NCI-H187 (cell line): ENCODE measurements around the gene FRMD1.

ENCODE experiments used
- DNase-seq, 2 experiments: peaks; one replicate each; lab custom pipeline; 2025; lab: John Stamatoyannopoulos, UW

The FRMD1 gene

DNA sequence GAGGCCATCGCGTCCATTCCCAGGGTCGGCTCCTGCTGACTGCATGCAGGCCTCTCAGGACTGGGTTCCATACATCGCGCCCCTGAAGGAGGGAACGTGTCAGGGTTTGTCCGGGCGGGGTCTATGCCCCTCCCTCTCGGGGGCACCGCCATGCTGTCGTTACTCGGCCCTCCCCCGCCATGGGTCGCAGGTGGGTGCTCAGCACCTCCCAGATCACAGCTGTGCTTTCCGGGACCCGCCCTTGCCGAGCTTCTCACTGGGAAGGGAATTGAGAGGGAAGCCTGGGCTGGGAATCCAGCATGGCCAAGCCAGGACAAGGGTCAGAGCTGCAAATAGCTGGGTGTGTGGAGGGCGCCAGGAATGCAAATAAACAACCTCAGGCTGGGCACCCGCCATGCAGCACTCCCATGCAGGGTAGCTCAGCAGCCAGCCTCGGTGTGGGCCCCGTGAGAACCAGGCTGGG is at the start of gene FRMD1:
Gene FRMD1, minus strand, starts transcription at position 270 of the 463 bp plus-strand sequence. Its CDS starts 118 bp downstream, at position 152.
- no peak for DNase-seq

DNA sequence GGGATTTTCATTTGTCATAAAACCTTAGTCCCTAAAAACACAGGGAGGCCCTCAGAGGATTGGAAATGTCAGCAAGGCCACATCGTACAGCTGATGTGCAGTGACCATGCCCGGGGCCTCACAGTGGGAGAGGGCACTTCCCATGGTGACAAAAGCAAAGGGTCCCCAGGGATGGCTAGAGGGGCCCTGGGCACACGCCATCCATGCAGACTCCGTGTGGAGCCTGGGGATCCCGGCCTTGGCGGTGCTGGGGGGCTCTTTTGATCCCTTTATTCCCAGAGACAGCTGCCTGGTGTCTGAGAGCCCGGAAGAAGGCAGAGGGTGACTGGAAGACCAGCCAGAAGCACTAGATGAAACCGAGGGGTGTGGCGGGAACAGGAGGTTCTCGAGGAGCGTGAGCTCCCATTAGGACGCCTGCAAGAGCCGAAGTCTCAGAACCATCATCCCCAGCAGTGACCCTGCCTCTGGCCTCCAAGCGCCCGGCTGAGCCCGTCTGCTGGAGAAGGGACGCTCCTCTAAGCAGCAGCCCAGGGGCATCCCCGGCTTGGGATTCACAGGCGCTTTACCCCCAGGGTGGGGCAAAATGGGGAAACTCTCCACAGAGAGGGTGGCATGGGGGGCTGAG is 49.1 kb upstream of the FRMD1 start:
- no peak for DNase-seq

DNA sequence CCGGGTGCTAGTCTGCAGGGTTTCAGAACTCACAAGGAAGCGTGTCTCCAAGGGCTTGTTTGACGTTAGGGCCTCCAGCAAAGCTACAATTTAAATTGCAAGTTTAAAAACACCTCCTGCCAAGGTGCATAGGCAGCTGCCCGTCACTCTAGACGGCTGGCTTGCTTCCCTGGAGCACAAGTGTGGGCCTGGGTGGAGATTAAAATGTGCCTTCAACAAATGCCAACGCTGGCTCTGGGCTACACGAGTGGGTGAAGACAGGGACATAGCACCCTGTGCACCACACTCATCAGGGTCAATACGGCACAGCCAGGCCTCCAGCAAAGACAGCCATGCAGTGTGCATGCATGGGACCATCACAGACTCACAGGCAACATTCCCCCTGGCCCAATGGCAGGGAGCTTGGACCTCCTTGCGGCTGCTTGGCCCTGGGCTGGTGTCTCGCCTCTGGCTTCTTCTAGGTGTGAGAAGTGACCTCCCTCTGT is 48.4 kb upstream of the FRMD1 start:
- DNase-seq = no peak

DNA sequence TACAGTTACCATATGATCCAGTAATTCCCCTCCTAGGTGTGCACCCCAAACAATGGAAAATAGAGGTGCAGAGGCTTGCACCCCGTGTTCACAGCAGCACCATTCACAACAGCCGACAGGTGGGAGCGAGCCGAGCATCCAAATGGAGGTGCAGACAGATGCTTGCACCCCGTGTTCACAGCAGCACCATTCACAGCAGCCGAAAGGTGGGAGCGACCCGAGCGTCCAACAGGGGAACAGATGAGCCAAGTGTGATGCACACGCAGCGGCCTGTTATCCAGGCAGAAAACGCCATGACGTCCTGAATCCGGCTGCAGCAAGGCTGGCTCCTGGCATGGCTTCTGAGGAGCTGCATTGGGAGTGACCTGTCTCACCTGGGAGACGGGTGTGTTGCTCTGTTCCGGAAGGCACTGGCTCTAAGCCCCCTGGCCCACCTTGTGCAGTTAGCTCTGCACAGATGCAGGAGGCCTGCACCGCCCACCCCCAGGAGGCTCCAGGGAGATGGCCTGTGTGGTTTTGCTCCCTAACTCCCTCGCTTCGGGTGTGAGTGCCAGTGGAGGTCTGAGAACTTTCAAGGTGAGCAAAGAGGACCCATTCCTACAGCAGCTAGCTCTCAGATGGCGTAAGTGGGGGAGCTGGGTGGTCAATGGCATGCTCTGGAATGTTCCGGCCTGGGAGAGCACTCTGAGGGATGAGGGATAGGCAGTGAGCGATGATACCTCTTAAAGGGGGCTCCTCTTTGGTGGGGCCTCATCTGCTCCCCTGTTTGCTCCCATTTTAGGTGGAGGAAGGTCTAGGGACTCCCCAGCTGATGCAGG is 47.8 kb upstream of the FRMD1 start:
- no peak for DNase-seq

DNA sequence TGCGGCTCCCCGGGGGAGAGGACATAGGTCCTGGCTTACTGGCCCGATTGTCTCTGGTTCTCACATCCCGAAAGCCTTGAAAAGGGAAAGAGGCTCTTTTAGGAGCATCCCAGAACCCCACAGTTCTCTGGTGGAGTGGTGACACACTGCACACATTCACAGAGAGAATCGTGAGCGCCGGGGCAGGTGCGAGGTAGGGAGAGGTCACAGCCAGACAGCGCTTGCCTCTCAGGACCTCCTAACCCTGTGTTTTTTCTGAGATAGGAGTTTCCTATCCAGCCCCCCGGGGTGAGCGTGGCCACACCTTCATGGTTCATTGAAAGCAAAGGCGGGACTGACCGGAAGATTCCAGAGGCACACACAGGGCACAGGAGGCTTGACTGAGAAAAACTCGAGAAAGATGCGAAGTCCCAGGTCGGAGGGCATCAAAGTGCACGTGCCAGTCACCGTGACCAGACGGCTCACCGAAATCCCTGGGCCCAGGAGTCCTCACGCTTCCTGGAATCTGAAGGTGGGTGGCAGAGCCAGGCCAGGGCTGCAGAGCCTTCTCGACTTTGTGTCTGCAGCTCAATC is 46.5 kb upstream of the FRMD1 start:
- DNase-seq = no peak

DNA sequence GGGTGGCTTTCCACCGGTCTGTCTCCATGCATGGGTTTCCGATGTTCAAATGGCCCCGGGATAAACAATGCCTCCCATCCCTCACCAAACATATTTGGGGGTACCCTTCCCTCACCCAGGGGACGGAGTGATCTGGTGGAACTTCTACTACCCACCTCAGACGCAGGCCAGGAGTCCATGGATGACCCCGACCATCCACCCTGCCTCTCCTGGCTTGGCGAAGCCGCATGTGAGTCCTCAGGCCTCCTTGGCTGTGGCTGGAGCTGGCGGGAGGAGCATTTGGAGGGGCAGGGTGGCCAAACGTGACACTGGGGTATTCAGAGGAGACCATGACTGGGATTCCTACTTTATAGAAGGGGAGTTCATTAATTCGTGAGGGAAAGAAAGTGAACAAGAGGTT is 45.9 kb upstream of the FRMD1 start:
- DNase-seq = no peak

DNA sequence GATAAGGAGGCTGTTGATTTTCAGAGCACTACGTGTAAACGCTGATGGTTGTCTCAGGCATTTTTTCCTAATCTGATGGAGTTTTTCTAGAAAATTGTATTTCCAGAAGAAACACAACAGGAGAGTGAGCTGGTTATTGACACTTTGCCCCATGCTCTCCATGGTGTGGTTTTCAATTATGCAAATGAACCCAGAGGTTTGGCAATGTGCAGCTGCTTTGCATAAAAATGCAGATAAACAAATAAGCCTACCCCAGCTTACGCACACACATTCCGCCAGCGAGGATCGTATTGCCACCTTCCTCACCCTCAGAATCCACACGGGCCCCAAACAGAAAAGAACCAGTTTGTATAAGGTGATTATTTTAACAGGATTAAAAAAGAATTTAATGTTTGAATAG is 45.1 kb upstream of the FRMD1 start:
- DNase-seq = no peak

DNA sequence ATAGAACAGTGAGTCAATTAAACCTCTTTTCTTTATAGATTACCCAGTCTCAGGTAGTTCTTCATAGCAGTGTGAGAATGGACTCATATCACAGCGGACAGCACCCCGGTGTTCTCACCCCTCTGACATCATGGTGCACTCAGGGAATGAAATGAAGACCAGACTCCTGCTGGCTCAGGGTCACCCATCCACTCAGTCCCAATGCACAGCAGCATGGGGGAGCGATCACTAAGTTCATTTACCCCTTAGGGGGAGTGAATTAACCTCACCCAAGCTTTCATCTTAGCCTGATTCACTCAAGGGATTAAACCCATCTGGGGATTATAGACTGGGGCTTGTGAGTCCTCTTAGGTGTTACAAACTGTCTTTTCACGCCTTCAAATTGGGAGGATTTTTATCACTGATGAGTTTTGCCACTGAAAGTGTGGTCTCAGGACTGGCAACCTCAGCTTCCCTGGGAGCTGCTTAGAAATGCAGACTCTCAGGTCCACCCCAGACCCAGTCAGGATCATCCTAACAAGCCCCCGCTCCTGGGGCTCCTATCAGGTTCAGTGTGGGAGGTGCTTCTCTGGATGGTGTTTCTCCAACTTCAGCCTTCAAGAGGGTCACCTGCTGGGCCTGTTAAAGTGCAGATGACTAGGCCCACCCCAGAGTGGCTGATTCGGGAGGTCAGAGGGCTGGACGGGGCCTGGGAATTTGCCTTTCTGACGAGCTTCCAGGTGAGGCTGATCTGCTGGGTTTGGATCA is 44.3 kb upstream of the FRMD1 start:
- DNase-seq = no peak

DNA sequence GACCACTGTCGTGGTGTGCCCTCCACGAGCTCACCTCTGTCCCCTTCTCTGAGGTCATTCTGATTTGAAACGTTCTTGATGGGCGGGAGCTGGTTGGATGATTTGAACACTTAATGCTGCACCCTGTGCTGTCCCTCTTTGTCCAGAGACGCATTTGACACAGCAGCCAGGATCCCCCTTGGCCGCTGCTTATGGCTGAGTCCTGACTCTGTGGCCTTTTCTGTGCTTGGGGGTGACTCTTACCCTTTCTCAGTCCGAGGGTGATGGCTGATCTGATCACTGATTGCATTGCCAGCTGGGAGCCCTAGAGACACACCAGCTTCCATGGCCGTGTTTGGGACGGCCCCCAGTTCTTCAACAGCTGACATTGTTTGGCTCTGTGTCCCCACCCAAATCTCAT is 43.5 kb upstream of the FRMD1 start:
- no peak for DNase-seq

DNA sequence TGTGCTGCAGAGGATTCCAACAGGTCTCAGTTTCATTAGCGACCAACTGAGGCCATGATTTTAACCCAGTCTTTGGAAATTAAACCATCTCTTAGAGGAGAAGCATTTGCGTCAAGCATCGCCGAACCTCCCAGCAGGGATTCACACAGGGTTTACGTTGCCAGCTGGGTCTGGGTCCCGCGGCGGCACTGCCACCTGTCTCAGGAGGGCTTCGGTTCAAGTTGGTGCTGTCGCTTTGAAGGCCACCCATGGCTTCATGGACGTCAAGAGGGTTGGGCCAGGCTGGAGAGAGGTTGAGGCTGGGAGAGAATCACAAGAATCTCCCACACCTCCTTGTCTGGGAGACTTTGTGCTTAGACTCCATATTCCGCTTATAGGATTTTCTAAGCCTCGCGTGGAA is 43.0 kb upstream of the FRMD1 start:
- no peak for DNase-seq

DNA sequence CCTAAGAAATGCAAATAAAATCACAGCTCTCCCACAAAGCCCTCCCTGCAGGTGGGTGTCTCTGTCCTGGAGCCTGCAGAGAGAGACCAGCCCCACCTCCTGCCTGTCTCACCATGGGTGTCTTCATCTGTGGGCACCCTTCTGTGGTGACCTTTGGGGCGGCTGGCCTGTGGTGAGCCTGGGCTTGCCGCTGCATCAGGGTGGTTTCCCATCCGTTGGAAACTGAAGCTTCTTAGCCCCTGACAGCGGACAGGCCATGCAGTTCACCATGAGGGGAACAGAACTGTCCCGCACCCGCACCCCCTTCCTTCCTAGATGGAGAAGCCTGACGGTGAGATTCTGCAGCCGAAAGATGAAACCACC is 42.3 kb upstream of the FRMD1 start:
- DNase-seq = no peak

DNA sequence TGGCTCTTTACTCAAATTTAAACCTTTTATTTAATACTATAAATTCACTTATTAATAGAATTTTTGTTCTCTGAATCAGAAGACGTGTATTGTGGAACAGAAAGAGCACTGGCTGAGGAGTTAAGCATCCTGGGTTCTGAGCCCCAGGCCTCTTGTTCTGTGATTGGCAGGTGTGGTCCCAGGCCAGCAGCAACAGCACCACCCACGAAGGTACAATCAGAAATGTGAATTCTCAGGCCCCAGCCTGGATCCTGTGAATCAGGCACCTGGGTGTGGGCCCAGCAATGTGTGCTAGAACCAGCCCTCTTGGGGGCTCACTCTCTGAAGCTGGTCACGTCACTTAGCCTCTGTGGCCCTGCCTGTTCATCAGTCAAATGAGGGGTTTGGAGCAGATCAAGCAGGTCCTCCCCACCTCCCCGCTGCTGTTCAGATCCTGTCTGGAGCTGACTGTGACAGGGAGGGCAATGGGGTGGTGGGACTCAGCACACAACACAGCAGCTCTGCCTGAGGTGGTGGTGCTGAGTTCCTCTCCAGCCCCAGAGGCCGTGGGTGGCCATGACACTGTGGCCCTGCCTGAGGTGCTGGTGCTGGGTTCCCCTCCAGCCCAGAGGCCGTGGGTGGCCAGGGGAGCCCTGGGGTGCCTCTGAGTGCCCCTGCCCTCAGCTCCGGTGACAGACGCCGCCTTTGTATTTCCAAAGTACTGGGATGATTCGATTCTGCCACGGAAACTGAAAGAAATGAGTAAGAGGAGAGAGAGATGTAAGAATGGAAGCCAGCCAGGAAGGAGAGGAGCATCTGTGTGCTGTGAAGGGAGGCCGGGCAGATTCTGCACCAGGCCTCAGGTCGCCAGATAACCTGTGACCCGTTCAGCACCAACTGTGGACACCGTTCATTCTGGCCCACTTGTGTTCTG is 41.6 kb upstream of the FRMD1 start:
- no peak for DNase-seq

DNA sequence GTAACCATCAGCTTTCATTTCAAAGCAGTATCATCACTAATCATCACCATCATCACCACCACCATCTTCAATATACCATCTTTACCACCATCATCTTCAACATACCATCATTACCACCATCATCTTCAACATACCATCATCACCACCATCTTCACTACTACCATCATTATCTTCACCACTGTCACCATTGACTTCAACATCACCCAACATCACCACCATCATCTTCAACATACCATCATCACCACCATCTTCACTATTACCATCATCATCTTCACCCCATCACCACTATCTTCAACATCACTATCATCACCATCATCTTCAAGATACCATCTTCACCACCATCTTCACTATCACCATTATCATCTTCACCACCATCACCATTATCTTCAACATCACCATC is 40.5 kb upstream of the FRMD1 start:
- no peak for DNase-seq

DNA sequence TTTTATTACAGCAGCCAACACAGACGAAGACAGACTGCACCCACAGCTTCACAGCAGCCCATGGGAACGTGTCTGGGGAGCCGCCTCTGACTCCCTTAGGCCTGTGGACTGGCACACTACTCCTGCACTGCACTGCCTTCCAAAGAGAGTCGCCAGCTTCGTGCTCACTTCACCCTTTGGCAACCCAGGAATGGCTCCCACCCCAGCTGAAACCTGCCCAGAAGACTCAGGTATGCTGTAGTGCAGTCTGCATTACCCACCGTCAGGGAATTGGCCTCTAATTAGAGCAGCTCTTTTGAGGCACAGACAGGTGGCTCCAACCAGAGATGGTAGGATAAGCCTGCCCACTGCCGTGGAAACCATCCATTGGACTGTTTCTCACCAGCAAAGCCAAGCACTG is 39.9 kb upstream of the FRMD1 start:
- DNase-seq = no peak

DNA sequence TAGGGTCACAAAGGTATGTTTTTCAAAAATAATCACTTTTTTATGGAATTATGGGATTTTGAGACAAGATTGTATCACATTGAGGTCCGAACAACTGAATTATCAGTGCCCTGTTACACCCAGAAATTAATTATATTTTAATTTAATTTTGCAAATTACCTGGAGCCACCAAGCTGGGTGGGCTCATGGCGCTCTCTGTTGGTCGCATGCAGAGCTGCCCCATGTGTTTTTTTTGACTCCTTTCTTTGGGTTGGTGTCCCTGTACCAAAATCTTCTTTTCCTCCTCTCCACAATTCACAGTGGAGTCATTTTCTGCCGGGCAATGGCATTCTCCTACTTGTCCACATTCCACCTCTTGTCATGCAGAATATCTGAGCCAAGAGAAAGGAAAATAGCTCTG is 38.9 kb upstream of the FRMD1 start:
- DNase-seq = no peak

DNA sequence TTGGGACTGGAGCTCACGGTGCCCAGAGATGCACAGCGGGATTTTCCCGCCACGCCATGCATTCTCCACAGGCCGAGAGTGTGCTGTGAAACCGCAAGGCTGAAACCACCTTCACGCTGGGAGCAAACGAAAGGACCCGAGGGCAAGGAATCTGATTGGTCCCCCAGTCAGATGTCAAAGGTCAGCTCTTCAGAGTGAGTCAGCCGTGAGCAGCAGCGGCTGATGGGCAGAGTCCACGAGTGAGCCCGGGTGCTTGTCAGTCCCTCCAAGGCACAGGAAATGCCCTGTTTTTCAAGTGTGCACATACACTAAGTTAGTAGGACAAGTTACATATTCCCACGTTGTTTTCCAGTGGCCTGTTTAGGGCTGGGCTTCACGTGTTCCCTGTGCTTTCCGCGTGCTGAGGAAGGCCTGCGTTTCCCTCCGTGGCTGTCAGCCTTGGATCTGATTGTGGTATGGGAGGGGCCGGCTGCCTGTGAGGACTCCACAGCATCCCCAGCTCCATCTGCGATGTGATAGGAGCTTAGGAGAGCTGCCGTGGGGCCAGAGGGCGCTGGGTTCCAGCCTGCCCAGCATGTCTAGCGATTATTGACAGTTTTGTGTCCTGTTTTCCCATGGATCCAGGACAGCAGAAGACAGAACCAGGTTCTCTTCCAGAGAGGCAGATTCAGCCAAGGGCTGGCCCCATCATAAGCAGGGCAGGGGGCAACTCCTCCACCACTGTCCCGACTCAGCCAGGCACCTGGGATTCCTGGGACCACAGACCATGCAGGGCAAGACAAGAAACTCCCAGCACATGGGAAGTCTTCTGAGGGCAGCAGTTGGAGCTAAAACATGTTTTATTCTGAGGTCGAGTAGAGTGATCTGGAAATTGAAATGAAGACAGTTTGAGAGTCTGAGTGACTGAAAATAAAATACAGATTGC is 38.2 kb upstream of the FRMD1 start:
- DNase-seq = no peak

DNA sequence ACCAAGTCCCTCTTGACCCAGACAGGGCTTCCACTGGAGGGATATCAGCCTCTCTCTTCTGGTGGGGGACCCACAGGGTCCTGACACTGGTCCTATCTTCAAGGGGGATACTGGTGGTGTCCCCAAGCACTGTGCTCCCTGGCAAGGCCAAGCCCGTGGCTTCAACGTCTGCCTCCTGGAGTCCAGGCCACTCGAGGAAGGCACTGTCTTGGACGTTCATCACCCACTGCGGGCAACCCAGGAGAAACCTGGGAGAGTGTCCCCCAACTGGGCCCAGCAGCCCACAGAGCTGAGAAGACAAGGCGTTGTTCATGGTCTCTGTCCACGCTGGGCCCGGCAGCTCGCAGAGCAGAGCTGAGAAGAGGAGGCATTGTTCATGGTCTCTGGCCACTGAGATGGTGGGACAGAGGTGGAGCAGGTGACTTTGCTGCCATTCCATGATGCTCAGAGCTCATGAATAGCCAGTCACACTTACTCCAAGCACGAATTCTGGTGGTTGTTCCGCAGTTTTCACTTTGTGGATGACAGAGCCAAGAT is 37.5 kb upstream of the FRMD1 start:
- no peak for DNase-seq

DNA sequence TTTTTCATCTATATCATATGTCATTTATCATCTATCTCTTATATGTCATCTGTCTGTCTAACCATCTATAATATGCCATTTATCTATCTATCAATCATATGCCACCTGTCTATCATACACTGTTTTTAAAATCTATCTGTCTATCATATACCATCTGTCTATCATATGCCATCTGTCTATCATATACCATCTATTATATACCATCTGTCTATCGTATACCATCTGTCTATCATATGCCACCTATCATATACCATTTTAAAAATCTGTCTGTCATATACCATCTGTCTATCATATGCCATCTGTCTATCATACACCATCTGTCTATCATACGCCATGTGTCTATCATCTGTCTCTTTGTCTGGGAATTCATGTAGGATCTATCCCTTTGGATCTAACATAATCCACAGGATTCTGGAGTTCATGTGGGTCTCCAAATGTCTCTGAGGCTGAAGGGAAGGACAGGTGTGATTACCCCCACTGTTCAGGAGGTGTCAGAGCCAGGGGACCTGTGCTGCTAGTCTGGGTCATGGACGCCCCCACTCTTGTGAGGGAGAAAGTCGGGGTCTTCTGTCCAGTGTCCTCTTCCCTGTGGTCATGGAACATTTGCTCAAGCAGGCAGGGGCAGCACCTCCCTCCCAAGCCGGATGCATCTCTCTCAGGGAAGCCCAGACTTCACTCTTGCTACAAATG is 36.9 kb upstream of the FRMD1 start:
- no peak for DNase-seq

DNA sequence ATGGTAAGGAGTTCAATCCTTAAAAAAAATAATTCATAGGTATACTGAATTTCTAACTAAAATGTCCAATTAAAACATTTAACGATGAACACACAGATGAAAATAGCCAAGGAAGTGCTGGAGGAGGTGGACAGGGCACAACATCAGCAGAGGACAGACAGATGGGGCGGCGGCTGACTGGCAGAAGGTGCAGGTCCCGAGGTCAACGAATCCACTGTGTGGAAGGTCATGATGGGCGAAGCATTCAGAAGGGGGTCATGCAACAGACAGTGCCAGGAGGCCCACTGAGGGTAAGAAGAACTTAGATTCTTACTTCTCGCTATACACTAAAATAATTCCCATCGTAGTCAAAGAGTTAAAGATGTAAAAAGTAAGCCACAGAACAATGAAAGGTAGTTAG is 34.2 kb upstream of the FRMD1 start:
- DNase-seq = no peak
